GM19240 (cell line): Measurements from ENCODE around the gene TFR2.

ENCODE experiments used
- DNase-seq: peaks from one replicate; pipeline ENCODE4 v3.0.0; 2011; ENCODE audit warnings: low spot score; ENCODE audit not compliant: insufficient read length

The TFR2 gene

GRCh38 chr7:100654908-100655831 lies 13.8 kb upstream of the TFR2 start:
- DNase-seq, result no peak

- DNase-seq, result no peak
Observed at GRCh38 chr7:100649826-100650565, 8.6 kb upstream of the TFR2 start.

GRCh38 chr7:100642534-100642907 lies 1.2 kb upstream of the TFR2 start:
- peak; percentile 69 for DNase-seq

GRCh38 chr7:100641860-100642533 lies 645 bp upstream of the TFR2 start:
- DNase-seq, result no peak

- no peak for DNase-seq
Observed at GRCh38 chr7:100640517-100641440, 573 bp downstream of the TFR2 start.

GRCh38 chr7:100639995-100640516 lies 1.3 kb downstream of the TFR2 start:
- no peak for DNase-seq

- DNase-seq, result no peak
Observed at GRCh38 chr7:100632951-100633717, 8.2 kb downstream of the TFR2 start.

GRCh38 chr7:100630066-100630465 lies 11.3 kb downstream of the TFR2 start:
- DNase-seq, result no peak

- no peak for DNase-seq
Observed at GRCh38 chr7:100629117-100629716, 12.1 kb downstream of the TFR2 start.

- no peak for DNase-seq
Observed at GRCh38 chr7:100627238-100627549, 14.2 kb downstream of the TFR2 start.

- peak; percentile 96 for DNase-seq
Observed at GRCh38 chr7:100626530-100627237, 14.7 kb downstream of the TFR2 start.

- no peak for DNase-seq
Observed at GRCh38 chr7:100626055-100626454, 15.3 kb downstream of the TFR2 start.

GRCh38 chr7:100623951-100624824 lies 17.2 kb downstream of the TFR2 start:
- DNase-seq, result no peak

GRCh38 chr7:100621554-100621953 lies 19.8 kb downstream of the TFR2 start:
- no peak for DNase-seq

GRCh38 chr7:100620804-100621203 lies 20.5 kb downstream of the TFR2 start:
- DNase-seq, result no peak

- DNase-seq, result no peak
Observed at GRCh38 chr7:100620239-100620638, 21.1 kb downstream of the TFR2 start.

- no peak for DNase-seq
Observed at GRCh38 chr7:100614308-100614861, 27.0 kb downstream of the TFR2 start.
